ENCODE data around the gene BCAS1. TPM values are rescaled to one million over a fixed set of nuclear protein-coding genes. Genes with fewer than 3 reads are reported as not detected.

The BCAS1 gene
- total RNA-seq, 1 donor from 2014 or later, result not detected

DNA sequence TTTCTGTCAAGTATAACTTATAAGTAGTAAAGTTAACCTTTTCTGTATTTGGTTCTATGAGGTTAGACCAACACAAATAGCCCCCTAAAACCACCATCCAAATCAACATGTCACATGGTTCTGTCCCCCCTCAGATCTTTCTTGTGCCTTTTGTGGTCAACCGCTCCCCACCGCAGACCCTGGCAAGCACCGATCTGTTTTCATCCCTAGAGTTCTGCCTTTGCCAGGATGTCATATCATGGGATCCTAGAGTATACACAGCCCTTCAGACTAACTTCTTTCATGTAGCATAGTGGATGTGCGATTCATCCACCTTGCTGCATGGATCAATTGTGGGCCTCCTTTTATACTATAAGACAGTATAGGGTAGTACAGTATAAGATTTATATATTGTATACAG lies 124.3 kb downstream of the BCAS1 start:
- H3K36me3 Mint-ChIP-seq (ENCODE audit: low read depth), result no peaks in the 10 kb centered on the region
- no peaks in the 10 kb centered on the region for H3K9me3 Mint-ChIP-seq (ENCODE audit: low read depth)
- no peak for TF ChIP-seq CTCF (IDR thresholded peaks at IDR 0.05)
- DNase-seq (ENCODE audit: low spot score), result no peak
- peaks cover 25% of the 10 kb centered on the region for H3K4me1 Mint-ChIP-seq (ENCODE audit: low read depth)
- H3K27me3 Mint-ChIP-seq (ENCODE audit: low read depth), result no peaks in the 10 kb centered on the region
- H3K4me3 Mint-ChIP-seq (ENCODE audit: unreplicated experiment), result no peak overlapping the region
- no peak overlapping the region for H3K27ac Mint-ChIP-seq (ENCODE audit: unreplicated experiment)

DNA sequence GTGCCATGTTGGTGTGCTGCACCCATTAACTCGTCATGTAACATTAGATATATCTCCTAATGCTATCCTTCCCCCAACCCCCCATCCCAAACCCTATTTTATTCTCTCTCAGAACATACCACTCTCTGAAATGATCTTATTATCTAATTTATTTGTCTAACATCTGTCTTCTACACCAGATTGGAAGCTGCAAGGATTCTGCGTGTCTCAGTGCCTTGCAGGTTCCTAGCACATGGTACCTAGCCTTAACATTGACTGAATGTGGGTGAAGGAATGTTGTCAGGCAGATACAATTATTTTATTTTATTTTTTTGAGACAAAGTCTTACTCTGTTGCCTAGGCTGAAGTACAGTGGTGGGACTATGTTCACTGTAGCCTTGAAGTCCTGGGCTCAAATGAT lies 124.9 kb downstream of the BCAS1 start:
- TF ChIP-seq CTCF (IDR thresholded peaks at IDR 0.05), result no peak
- H3K36me3 Mint-ChIP-seq (ENCODE audit: low read depth), result no peaks in the 10 kb centered on the region
- H3K4me3 Mint-ChIP-seq (ENCODE audit: unreplicated experiment), result no peak overlapping the region
- H3K27ac Mint-ChIP-seq (ENCODE audit: unreplicated experiment), result no peak overlapping the region
- peaks cover 30% of the 10 kb centered on the region for H3K4me1 Mint-ChIP-seq (ENCODE audit: low read depth)
- DNase-seq (ENCODE audit: low spot score), result no peak
- H3K27me3 Mint-ChIP-seq (ENCODE audit: low read depth), result no peaks in the 10 kb centered on the region
- no peaks in the 10 kb centered on the region for H3K9me3 Mint-ChIP-seq (ENCODE audit: low read depth)

DNA sequence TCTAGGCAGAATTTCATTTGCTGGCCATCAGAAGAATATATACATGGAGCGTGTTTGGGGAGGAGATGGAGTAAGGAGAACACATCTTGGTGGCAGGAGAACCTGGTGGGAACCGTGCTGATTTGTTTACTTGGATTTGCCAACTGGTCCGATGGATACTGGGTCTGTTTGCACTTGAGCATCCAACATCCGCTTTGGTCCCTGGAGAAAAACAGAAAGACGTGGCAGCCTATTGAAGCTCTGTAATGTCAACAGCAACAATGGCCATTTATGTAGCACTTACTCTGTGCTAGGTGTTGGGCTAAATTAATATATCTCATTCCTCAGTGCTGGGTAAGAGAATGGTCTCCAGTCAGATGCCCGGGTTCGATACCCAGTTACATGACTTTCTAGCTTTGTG lies 125.6 kb downstream of the BCAS1 start:
- Mint-ChIP-seq H3K36me3 (ENCODE audit: low read depth) (no peaks in the 10 kb centered on the region), H3K4me1 (ENCODE audit: low read depth) (peaks cover 30% of the 10 kb centered on the region), H3K27ac (ENCODE audit: unreplicated experiment) (no peak overlapping the region), H3K4me3 (ENCODE audit: unreplicated experiment) (no peak overlapping the region), H3K9me3 (ENCODE audit: low read depth) (no peaks in the 10 kb centered on the region), H3K27me3 (ENCODE audit: low read depth) (no peaks in the 10 kb centered on the region)
- no peak for DNase-seq (ENCODE audit: low spot score)
- no peak for TF ChIP-seq CTCF (IDR thresholded peaks at IDR 0.05)

DNA sequence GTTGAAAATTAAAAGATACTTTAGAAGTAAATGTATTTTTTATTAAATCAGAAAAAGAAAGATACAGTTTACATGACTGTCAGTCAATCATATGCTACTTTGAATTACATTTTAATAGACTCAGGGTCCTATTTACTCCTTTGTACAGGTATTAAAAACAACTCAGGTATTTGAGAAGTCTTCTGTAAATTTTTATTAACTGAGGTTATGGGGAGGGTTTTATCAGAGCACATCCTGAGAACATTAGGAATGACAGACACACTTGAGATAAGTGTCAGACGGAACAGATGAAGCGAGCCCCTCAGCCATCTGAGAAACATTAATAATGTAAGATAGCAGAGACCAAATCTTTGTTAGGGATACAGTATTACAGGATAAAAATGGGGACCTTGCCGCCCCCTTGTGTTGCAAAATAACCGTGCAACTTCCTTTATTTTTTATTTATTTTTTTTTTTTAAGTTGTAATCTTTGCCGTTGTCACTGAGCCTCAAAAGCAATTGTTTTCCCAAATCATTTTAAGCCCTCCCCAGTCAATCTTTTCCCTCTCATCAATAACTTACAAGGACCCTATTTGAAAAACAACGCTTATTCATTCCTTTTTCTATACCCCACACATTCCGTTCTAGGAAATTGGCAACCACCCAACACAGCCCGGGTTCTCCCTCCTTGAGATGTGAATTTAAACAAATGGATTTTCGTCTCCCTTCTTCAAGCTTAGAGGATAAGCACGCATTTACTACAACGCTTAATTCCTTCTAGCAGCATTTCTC lies 126.7 kb downstream of the BCAS1 start:
- Mint-ChIP-seq H3K4me3 (ENCODE audit: unreplicated experiment) (peak overlapping the region; percentile 51), H3K27ac (ENCODE audit: unreplicated experiment) (peak overlapping the region; percentile 6), H3K36me3 (ENCODE audit: low read depth) (no peaks in the 10 kb centered on the region), H3K4me1 (ENCODE audit: low read depth) (peaks cover 25% of the 10 kb centered on the region), H3K27me3 (ENCODE audit: low read depth) (no peaks in the 10 kb centered on the region), H3K9me3 (ENCODE audit: low read depth) (no peaks in the 10 kb centered on the region)
- peak; percentile 91 for TF ChIP-seq CTCF (IDR thresholded peaks at IDR 0.05)
- no peak for DNase-seq (ENCODE audit: low spot score)

- H3K36me3 Mint-ChIP-seq (ENCODE audit: low read depth), result no peaks in the 10 kb centered on the region
- no peaks in the 10 kb centered on the region for H3K9me3 Mint-ChIP-seq (ENCODE audit: low read depth)
- no peaks in the 10 kb centered on the region for H3K27me3 Mint-ChIP-seq (ENCODE audit: low read depth)
- no peak overlapping the region for H3K4me3 Mint-ChIP-seq (ENCODE audit: unreplicated experiment)
- TF ChIP-seq CTCF (IDR thresholded peaks at IDR 0.05), result no peak
- H3K27ac Mint-ChIP-seq (ENCODE audit: unreplicated experiment), result no peak overlapping the region
- no peak for DNase-seq (ENCODE audit: low spot score)
- peaks cover 25% of the 10 kb centered on the region for H3K4me1 Mint-ChIP-seq (ENCODE audit: low read depth)
Observed at GRCh38 chr20:53942973-53943372, 127.4 kb downstream of the BCAS1 start.
